ENCODE results near the gene DLEC1.
A peak's percentile ranks its signal among the peaks of the same experiment; 100 is the strongest.

DNA sequence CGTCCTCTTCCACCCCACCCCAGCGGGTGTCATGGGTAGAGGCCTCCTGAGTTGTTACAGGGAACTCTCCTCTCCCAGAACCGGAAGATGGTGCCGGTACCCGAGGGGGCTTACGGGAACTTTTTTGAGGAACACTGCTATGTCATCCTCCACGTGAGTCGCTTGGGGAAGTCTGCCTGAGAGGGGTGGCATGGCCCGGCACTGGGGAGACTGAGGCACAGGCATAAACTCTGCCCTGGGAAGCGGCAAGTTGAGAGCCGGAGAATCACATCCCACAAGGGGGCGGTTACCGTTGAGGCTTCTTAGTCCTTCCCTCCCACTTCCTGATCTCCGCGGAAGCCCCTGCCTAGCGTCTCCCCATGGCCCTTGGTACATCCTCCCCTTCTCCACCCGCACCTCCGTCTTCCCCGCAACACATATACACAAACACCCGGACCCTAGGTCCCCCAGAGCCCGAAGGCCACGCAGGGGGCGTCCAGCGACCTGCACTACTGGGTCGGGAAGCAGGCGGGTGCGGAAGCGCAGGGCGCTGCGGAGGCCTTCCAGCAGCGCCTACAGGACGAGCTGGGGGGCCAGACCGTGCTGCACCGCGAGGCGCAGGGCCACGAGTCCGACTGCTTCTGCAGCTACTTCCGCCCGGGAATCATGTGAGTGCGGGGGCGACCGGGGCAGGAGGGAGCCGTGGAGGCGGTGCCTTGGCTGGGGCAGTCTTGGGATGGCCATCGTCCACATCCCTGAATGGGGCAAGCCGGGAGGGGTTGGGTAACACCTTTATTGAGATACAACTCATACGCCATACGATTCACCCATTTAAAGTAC is 45.0 kb upstream of the DLEC1 start:
- peak; percentile 42 to 61 for TF ChIP-seq POLR2A (IDR thresholded peaks at IDR 0.05)
- peak in 1 of 2 donors; percentile 86 for TF ChIP-seq EP300 (IDR thresholded peaks at IDR 0.05)
- TF ChIP-seq, protein P1, sequence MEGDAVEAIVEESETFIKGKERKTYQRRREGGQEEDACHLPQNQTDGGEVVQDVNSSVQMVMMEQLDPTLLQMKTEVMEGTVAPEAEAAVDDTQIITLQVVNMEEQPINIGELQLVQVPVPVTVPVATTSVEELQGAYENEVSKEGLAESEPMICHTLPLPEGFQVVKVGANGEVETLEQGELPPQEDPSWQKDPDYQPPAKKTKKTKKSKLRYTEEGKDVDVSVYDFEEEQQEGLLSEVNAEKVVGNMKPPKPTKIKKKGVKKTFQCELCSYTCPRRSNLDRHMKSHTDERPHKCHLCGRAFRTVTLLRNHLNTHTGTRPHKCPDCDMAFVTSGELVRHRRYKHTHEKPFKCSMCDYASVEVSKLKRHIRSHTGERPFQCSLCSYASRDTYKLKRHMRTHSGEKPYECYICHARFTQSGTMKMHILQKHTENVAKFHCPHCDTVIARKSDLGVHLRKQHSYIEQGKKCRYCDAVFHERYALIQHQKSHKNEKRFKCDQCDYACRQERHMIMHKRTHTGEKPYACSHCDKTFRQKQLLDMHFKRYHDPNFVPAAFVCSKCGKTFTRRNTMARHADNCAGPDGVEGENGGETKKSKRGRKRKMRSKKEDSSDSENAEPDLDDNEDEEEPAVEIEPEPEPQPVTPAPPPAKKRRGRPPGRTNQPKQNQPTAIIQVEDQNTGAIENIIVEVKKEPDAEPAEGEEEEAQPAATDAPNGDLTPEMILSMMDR (IDR thresholded peaks at IDR 0.05), result peak in 1 of 5 experiments; percentile 5

All from tibial nerve (tissue), 4 donors.